HUES6 (cell line): ENCODE data around the gene MYO18B.

Experiments
- H3K27ac ChIP-seq: 2 replicates; pipeline ENCODE4 v1.7.0; 2013; ENCODE audit warnings: low read depth, mild to moderate bottlenecking, low read length, inconsistent platforms
- H3K27me3 ChIP-seq: 2 replicates; pipeline ENCODE4 v1.6.1; 2013; ENCODE audit warnings: low read length; ENCODE audit not compliant: control insufficient read depth, insufficient read depth
- H3K36me3 ChIP-seq: 2 replicates; pipeline ENCODE4 v1.6.1; 2013; ENCODE audit warnings: low read length; ENCODE audit not compliant: control insufficient read depth, insufficient read depth
- H3K4me1 ChIP-seq: 2 replicates; pipeline ENCODE4 v1.6.1; 2013; ENCODE audit warnings: low read length; ENCODE audit not compliant: control insufficient read depth, insufficient read depth
- H3K4me3 ChIP-seq: 2 replicates; pipeline ENCODE4 v1.5.1; 2013; ENCODE audit warnings: low read depth, low read length
- H3K9ac ChIP-seq: one replicate; pipeline ENCODE4 v1.6.1; 2013; ENCODE audit warnings: mild to moderate bottlenecking, low read length
- H3K9me3 ChIP-seq: 2 replicates; pipeline ENCODE4 v1.6.1; 2013; ENCODE audit warnings: low read depth, low read length; ENCODE audit not compliant: control insufficient read depth, insufficient read depth

MYO18B gene

DNA sequence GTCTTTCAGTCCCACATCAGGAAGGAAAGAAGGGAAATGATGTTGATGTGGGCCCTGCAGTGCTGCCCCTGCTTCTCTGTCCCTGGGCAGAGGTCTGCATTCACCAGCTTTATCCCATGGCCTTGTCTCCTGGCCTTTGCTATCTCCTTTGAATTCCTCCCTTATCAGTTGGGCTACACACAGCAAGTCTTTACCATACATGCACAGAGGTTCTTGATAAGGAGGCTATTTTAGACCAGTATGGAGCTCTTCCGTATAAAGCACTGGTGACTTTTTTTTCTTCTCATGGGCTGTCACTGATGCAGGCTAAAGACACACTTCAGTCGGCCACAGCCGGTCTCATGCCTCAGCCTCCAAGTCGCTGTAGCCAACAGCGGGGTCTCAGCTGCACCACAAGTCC is 20.2 kb downstream of the MYO18B start:
- Histone ChIP-seq H3K9me3 (peaks cover 13% of the 10 kb centered on the region), H3K36me3 (no peaks in the 10 kb centered on the region), H3K4me1 (no peaks in the 10 kb centered on the region; the same call in 1 of the 2 replicates), H3K4me3 (no peak overlapping the region), H3K9ac (no peak overlapping the region), H3K27me3 (no peaks in the 10 kb centered on the region), H3K27ac (no peak overlapping the region)

- Histone ChIP-seq H3K27me3 (no peaks in the 10 kb centered on the region), H3K27ac (no peak overlapping the region), H3K4me1 (no peaks in the 10 kb centered on the region; the same call in 1 of the 2 replicates), H3K36me3 (no peaks in the 10 kb centered on the region), H3K9me3 (peaks cover 14% of the 10 kb centered on the region), H3K4me3 (no peak overlapping the region), H3K9ac (no peak overlapping the region)
Observed at GRCh38 chr22:25763239-25763777, 21.3 kb downstream of the MYO18B start.

- Histone ChIP-seq H3K9ac (no peak overlapping the region), H3K36me3 (no peaks in the 10 kb centered on the region), H3K4me1 (no peaks in the 10 kb centered on the region; the same call in 1 of the 2 replicates), H3K4me3 (no peak overlapping the region), H3K9me3 (peaks cover 14% of the 10 kb centered on the region), H3K27ac (no peak overlapping the region), H3K27me3 (no peaks in the 10 kb centered on the region)
Observed at GRCh38 chr22:25764270-25765015, 22.5 kb downstream of the MYO18B start.

- H3K27me3 ChIP-seq = no peaks in the 10 kb centered on the region
- no peaks in the 10 kb centered on the region for H3K36me3 ChIP-seq
- no peak overlapping the region for H3K9ac ChIP-seq
- peaks cover 14% of the 10 kb centered on the region for H3K9me3 ChIP-seq
- H3K4me3 ChIP-seq = no peak overlapping the region
- H3K27ac ChIP-seq = no peak overlapping the region
- H3K4me1 ChIP-seq = no peaks in the 10 kb centered on the region; the same call in 1 of the 2 replicates
Observed at GRCh38 chr22:25765016-25765367, 23.0 kb downstream of the MYO18B start.

GRCh38 chr22:25765801-25766200 is 23.8 kb downstream of the MYO18B start:
- Histone ChIP-seq H3K27me3 (no peaks in the 10 kb centered on the region), H3K9ac (no peak overlapping the region), H3K27ac (no peak overlapping the region), H3K4me3 (no peak overlapping the region), H3K36me3 (no peaks in the 10 kb centered on the region), H3K4me1 (no peaks in the 10 kb centered on the region; the same call in 1 of the 2 replicates), H3K9me3 (peaks cover 14% of the 10 kb centered on the region)

GRCh38 chr22:25766418-25766817 is 24.4 kb downstream of the MYO18B start:
- no peak overlapping the region for H3K9ac ChIP-seq
- peaks cover 14% of the 10 kb centered on the region for H3K9me3 ChIP-seq
- H3K4me1 ChIP-seq = no peaks in the 10 kb centered on the region; the same call in 1 of the 2 replicates
- no peak overlapping the region for H3K4me3 ChIP-seq
- H3K36me3 ChIP-seq = no peaks in the 10 kb centered on the region
- no peak overlapping the region for H3K27ac ChIP-seq
- no peaks in the 10 kb centered on the region for H3K27me3 ChIP-seq

- H3K4me1 ChIP-seq = no peaks in the 10 kb centered on the region
- H3K4me3 ChIP-seq = no peak overlapping the region
- H3K27me3 ChIP-seq = no peaks in the 10 kb centered on the region
- H3K36me3 ChIP-seq = no peaks in the 10 kb centered on the region
- no peak overlapping the region for H3K27ac ChIP-seq
- H3K9ac ChIP-seq = no peak overlapping the region
- peaks cover 14% of the 10 kb centered on the region for H3K9me3 ChIP-seq
Observed at GRCh38 chr22:25770333-25770732, 28.3 kb downstream of the MYO18B start.

- H3K27me3 ChIP-seq = no peaks in the 10 kb centered on the region
- H3K9ac ChIP-seq = no peak overlapping the region
- no peaks in the 10 kb centered on the region for H3K4me1 ChIP-seq
- no peak overlapping the region for H3K27ac ChIP-seq
- H3K36me3 ChIP-seq = no peaks in the 10 kb centered on the region
- no peak overlapping the region for H3K4me3 ChIP-seq
- no peaks in the 10 kb centered on the region for H3K9me3 ChIP-seq
Observed at GRCh38 chr22:25772288-25772687, 30.3 kb downstream of the MYO18B start.

- Histone ChIP-seq H3K4me3 (no peak overlapping the region), H3K9ac (no peak overlapping the region), H3K27me3 (no peaks in the 10 kb centered on the region), H3K36me3 (no peaks in the 10 kb centered on the region), H3K9me3 (no peaks in the 10 kb centered on the region), H3K27ac (no peak overlapping the region), H3K4me1 (no peaks in the 10 kb centered on the region)
Observed at GRCh38 chr22:25774575-25775026, 32.6 kb downstream of the MYO18B start.

DNA sequence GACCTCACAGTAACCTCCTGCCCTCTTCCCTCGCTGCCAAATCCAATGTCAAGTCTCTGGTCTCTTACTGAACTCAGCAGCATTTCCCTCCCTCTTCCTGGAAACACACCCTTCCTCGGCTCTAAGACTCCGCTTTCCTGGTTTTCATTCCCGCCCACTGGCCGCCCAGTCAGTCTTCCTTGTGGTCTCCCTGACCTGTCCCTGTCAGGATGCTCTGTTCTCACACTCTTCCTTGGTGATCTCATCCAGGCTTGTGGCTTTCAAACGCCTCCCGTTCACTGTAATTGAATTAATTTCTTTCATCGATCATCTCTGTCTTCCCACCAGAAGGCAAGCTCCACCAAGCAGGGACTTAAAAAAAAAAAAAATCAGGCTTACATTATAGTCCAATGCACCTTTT is 33.5 kb downstream of the MYO18B start:
- H3K4me1 ChIP-seq = no peaks in the 10 kb centered on the region
- no peaks in the 10 kb centered on the region for H3K9me3 ChIP-seq
- H3K9ac ChIP-seq = no peak overlapping the region
- H3K27me3 ChIP-seq = no peaks in the 10 kb centered on the region
- H3K27ac ChIP-seq = no peak overlapping the region
- H3K4me3 ChIP-seq = no peak overlapping the region
- H3K36me3 ChIP-seq = no peaks in the 10 kb centered on the region

DNA sequence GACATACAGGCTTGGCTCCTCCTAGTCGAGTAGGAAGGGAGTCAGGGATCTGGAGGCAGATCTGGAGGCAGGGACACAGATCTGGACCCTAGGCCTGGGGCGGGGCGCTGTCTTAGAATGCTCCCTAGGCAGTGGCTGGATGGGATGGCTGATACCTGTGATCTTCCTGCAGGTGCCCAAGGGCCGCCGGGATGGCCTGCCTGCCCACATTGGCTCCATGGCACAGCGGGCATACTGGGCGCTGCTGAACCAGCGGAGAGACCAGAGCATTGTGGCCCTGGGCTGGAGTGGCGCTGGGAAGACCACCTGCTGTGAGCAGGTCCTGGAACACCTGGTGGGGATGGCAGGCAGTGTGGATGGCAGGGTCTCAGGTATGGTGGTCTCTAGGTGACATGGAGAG is 35.4 kb downstream of the MYO18B start:
- H3K9ac ChIP-seq = no peak overlapping the region
- H3K36me3 ChIP-seq = no peaks in the 10 kb centered on the region
- no peak overlapping the region for H3K27ac ChIP-seq
- no peaks in the 10 kb centered on the region for H3K4me1 ChIP-seq
- H3K9me3 ChIP-seq = no peaks in the 10 kb centered on the region
- H3K4me3 ChIP-seq = no peak overlapping the region
- no peaks in the 10 kb centered on the region for H3K27me3 ChIP-seq
